ENCODE measurements around the gene HTRA1. TPM values are rescaled to one million over a fixed set of nuclear protein-coding genes. Genes with fewer than 3 reads are reported as not detected.

HTRA1 gene
- polyA plus RNA-seq, 3 donors = 0.84 to 4.7 (median 2.2) TPM

DNA sequence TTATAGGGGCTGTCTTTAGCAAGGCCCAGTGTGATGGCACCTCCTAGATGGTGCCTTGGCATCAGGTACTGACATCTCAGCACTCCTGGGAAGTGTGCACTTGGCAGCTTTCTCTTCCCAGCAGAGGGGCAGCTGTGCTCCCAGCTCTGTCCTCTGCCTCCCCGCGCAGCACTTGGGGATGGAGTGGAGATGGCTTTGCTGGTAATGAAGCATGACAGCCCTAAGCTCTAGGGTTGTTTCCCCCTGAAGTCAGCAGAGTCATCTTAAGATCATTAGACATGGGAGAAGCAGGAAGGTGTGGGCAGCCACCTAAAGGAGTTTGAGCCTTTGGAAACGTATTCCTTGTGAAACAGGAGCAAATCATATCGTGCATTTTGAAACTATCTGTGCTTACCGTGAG, 46.7 kb downstream of the HTRA1 start:
- Mint-ChIP-seq H3K9me3 (peaks cover 0 to 2% (median 0%) of the 10 kb centered on the region in 7 donors), H3K4me1 (no peaks in the 10 kb centered on the region), H3K27ac (no peak overlapping the region), H3K36me3 (no peaks in the 10 kb centered on the region), H3K4me3 (no peak overlapping the region), H3K27me3 (ENCODE audit: low read depth in 3 of 3) (peaks cover 0 to 3% (median 2%) of the 10 kb centered on the region in 3 donors)
- H3K9ac ChIP-seq (ENCODE audit: insufficient read depth, low read length, poor library complexity, severe bottlenecking) = no peak overlapping the region
- H3K4me2 ChIP-seq (replicated peaks; ENCODE audit: extremely low read depth, low read length, poor library complexity, severe bottlenecking) = no peak overlapping the region
- no peaks in the 10 kb centered on the region for H3K79me2 ChIP-seq (ENCODE audit: insufficient read depth, low read length)
- H3K27ac ChIP-seq (ENCODE audit: low read depth in 1 of 2, low read length in 2 of 2) = no peak overlapping the region
- intact Hi-C loops (cut with micrococcal nuclease) = no loop called here
- H3K27me3 ChIP-seq (ENCODE audit: control insufficient read depth in 2 of 2, insufficient read depth in 2 of 2, low read length in 2 of 2) = no peaks in the 10 kb centered on the region
- DNase-seq = no peak
- no peaks in the 10 kb centered on the region for H4K20me1 ChIP-seq (ENCODE audit: insufficient read depth, low read length)
- no peaks in the 10 kb centered on the region for H3K36me3 ChIP-seq (replicated peaks in 1 of 2; ENCODE audit: control insufficient read depth in 1 of 2, insufficient read depth in 2 of 2, low read length in 2 of 2)
- 88% methylated on average over 5 of the region's 5 CpGs for WGBS (ENCODE audit: insufficient coverage)
- no peaks in the 10 kb centered on the region for H3K9me3 ChIP-seq (replicated peaks in 1 of 2; ENCODE audit: control insufficient read depth in 1 of 2, insufficient read depth in 1 of 2, low read length in 2 of 2)
- no peak overlapping the region for H3K4me3 ChIP-seq (replicated peaks in 1 of 3; ENCODE audit: low read depth in 2 of 3, low read length in 3 of 3)
- TF ChIP-seq, protein P1, sequence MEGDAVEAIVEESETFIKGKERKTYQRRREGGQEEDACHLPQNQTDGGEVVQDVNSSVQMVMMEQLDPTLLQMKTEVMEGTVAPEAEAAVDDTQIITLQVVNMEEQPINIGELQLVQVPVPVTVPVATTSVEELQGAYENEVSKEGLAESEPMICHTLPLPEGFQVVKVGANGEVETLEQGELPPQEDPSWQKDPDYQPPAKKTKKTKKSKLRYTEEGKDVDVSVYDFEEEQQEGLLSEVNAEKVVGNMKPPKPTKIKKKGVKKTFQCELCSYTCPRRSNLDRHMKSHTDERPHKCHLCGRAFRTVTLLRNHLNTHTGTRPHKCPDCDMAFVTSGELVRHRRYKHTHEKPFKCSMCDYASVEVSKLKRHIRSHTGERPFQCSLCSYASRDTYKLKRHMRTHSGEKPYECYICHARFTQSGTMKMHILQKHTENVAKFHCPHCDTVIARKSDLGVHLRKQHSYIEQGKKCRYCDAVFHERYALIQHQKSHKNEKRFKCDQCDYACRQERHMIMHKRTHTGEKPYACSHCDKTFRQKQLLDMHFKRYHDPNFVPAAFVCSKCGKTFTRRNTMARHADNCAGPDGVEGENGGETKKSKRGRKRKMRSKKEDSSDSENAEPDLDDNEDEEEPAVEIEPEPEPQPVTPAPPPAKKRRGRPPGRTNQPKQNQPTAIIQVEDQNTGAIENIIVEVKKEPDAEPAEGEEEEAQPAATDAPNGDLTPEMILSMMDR (IDR thresholded peaks at IDR 0.05) = no peak
- H3K4me1 ChIP-seq (ENCODE audit: control insufficient read depth in 1 of 2, insufficient read depth in 2 of 2, low read length in 2 of 2) = no peaks in the 10 kb centered on the region
- no peak overlapping the region for H2AFZ ChIP-seq (ENCODE audit: insufficient read depth, low read depth, low read length, poor library complexity, severe bottlenecking)

DNA sequence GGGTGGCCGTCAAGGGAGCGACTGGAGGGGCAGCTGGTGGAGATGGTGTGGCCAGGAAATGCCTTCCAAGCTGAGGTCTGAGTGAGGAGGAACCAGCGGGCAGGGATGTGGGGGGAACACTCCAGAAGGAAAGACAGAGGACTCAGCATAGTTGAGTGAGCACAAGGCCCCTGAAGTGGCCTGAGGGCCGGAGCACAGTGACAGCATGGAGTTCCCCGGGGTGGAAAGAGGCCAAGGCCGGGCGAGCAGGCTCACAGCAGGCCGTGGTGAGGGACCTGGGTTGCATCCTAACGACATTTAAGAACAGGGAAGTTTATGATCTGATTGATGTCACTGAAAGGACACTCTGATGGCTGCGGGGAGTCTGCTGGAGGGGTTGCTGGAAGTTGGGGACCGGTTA, 48.0 kb downstream of the HTRA1 start:
- DNase-seq = no peak
- no peaks in the 10 kb centered on the region for H3K4me1 ChIP-seq (ENCODE audit: control insufficient read depth in 1 of 2, insufficient read depth in 2 of 2, low read length in 2 of 2)
- peak overlapping the region in 2 of 7 donors; percentile 3 to 37 for H3K27ac Mint-ChIP-seq
- no peaks in the 10 kb centered on the region for H3K36me3 Mint-ChIP-seq
- H2AFZ ChIP-seq (ENCODE audit: insufficient read depth, low read depth, low read length, poor library complexity, severe bottlenecking) = no peak overlapping the region
- no peak overlapping the region for H3K4me3 Mint-ChIP-seq
- no peak overlapping the region for H3K4me2 ChIP-seq (replicated peaks; ENCODE audit: extremely low read depth, low read length, poor library complexity, severe bottlenecking)
- no peak overlapping the region for H3K9ac ChIP-seq (ENCODE audit: insufficient read depth, low read length, poor library complexity, severe bottlenecking)
- H3K4me1 Mint-ChIP-seq = no peaks in the 10 kb centered on the region
- H3K27me3 Mint-ChIP-seq (ENCODE audit: low read depth in 3 of 3) = peaks cover 0 to 4% (median 2%) of the 10 kb centered on the region in 3 donors
- H3K79me2 ChIP-seq (ENCODE audit: insufficient read depth, low read length) = no peaks in the 10 kb centered on the region
- H3K27me3 ChIP-seq (ENCODE audit: control insufficient read depth in 2 of 2, insufficient read depth in 2 of 2, low read length in 2 of 2) = no peaks in the 10 kb centered on the region
- no peaks in the 10 kb centered on the region for H3K9me3 ChIP-seq (replicated peaks in 1 of 2; ENCODE audit: control insufficient read depth in 1 of 2, insufficient read depth in 1 of 2, low read length in 2 of 2)
- intact Hi-C loops (cut with micrococcal nuclease) = no loop called here
- 78% methylated on average over 11 of the region's 11 CpGs for WGBS (ENCODE audit: insufficient coverage)
- H3K27ac ChIP-seq (ENCODE audit: low read depth in 1 of 2, low read length in 2 of 2) = no peak overlapping the region
- H3K36me3 ChIP-seq (replicated peaks in 1 of 2; ENCODE audit: control insufficient read depth in 1 of 2, insufficient read depth in 2 of 2, low read length in 2 of 2) = no peaks in the 10 kb centered on the region
- TF ChIP-seq, protein P1 (IDR thresholded peaks at IDR 0.05) = no peak
- H4K20me1 ChIP-seq (ENCODE audit: insufficient read depth, low read length) = no peaks in the 10 kb centered on the region
- peaks cover 0 to 2% (median 0%) of the 10 kb centered on the region in 7 donors for H3K9me3 Mint-ChIP-seq
- H3K4me3 ChIP-seq (replicated peaks in 1 of 3; ENCODE audit: low read depth in 2 of 3, low read length in 3 of 3) = no peak overlapping the region
